A549 (cell line): Measurements from ENCODE around the gene IP6K3. TPM values are rescaled to one million over a fixed set of nuclear protein-coding genes. Genes with fewer than 3 reads are reported as not detected.

ENCODE experiments used
- ATAC-seq, 2 experiments: fragments of 200-7000 bp in 1 of 2; fragments of >200 bp in 1 of 2; cut with Nextera tagmentation in 1 of 2; cut with Tn5 transposase in 1 of 2; 3 replicates each; pipeline versions ENCODE4 v1.8.0 to v1.9.1; 2018 to 2020; ENCODE audit warnings: mild to moderate bottlenecking in 1 of 2, moderate library complexity in 1 of 2
- CTCF ChIA-PET: fragments of 300-600 bp; sonication (Branson Sonifier 250); formaldehyde crosslinking; extraction: SDS; loops from one replicate; lab custom pipeline; 2021; ENCODE audit warnings: antibody characterized with exemption, inconsistent platforms; lab: Yijun Ruan, JAX
- POLR2A ChIA-PET: fragments of 350-600 bp; formaldehyde crosslinking; extraction: SDS; loops from one replicate; lab custom pipeline; 2021; ENCODE audit warnings: antibody characterized with exemption, inconsistent platforms; lab: Yijun Ruan, JAX
- DNase-seq, 2 experiments: peaks; one replicate each; pipeline versions ENCODE4 v3.0.0 to v3.0.0-alpha.2; 2011 to 2016; ENCODE audit warnings: low read depth in 1 of 2, low spot score in 1 of 2
- FAIRE-seq: peaks from 2 replicates; lab custom pipeline; 2011; peaks lifted over from hg19 to GRCh38; lab: Jason Lieb, UNC
- H3K27ac ChIP-seq, 2 experiments: fragments of >200 bp; sonication (Bioruptor Twin); formaldehyde crosslinking; 3 replicates each; pipeline ENCODE4 v1.5.1; 2016 to 2017
- H3K4me1 ChIP-seq: fragments of >200 bp; sonication (Bioruptor Twin); formaldehyde crosslinking; 3 replicates; pipeline ENCODE4 v1.6.1; 2016
- H3K4me2 ChIP-seq: fragments of >200 bp; sonication (Bioruptor Twin); formaldehyde crosslinking; 3 replicates; pipeline ENCODE4 v1.6.1; 2016
- H3K4me3 ChIP-seq: fragments of >200 bp; sonication (Bioruptor Twin); formaldehyde crosslinking; 3 replicates; pipeline ENCODE4 v1.5.1; 2016
- H3K9me3 ChIP-seq: fragments of >200 bp; sonication (Bioruptor Twin); formaldehyde crosslinking; 3 replicates; pipeline ENCODE4 v1.6.1; 2016
- CBX2 ChIP-seq: fragments of 200-600 bp; sonication (generic); IDR thresholded peaks from 2 replicates; pipeline ENCODE4 v1.6.1; 2016; ENCODE audit warnings: low read depth, mild to moderate bottlenecking, borderline replicate concordance
- CEBPB ChIP-seq, 2 experiments: fragments of >200 bp in 1 of 2; sonication (Bioruptor Twin) in 1 of 2; formaldehyde crosslinking in 1 of 2; IDR thresholded peaks; 2 replicates each; pipeline ENCODE4 v1.6.1; 2012 to 2016
- CHD2 ChIP-seq: fragments of 150-350 bp; IDR thresholded peaks from 2 replicates; pipeline ENCODE4 v1.6.1; 2014; ENCODE audit warnings: low read length; ENCODE audit not compliant: partially characterized antibody
- CHD4 ChIP-seq: fragments of 200-600 bp; sonication (generic); IDR thresholded peaks from 2 replicates; pipeline ENCODE4 v1.6.1; 2016; ENCODE audit warnings: antibody characterized with exemption, mild to moderate bottlenecking, borderline replicate concordance
- FOSL2 ChIP-seq, 2 experiments: fragments of 450-650 bp in 1 of 2; fragments of >200 bp in 1 of 2; sonication (Bioruptor Twin) in 1 of 2; formaldehyde crosslinking; IDR thresholded peaks; 2 replicates each; pipeline versions ENCODE4 v1.5.0 to v1.6.1; 2016 to 2020; ENCODE audit warnings: mild to moderate bottlenecking in 1 of 2, moderate library complexity in 1 of 2
- FOXS1 ChIP-seq: fragments of 250-450 bp; sonication (Bioruptor Pico); IDR thresholded peaks from 2 replicates; pipeline ENCODE4 v1.5.0; 2020; ENCODE audit warnings: mild to moderate bottlenecking, moderate library complexity
- GATA3 ChIP-seq: IDR thresholded peaks from 2 replicates; pipeline ENCODE4 v1.6.1; 2012; ENCODE audit warnings: borderline replicate concordance
- HOXB13 ChIP-seq: fragments of 250-450 bp; sonication (Bioruptor Pico); IDR thresholded peaks from 2 replicates; pipeline ENCODE4 v1.5.0; 2020; ENCODE audit warnings: low read depth, mild to moderate bottlenecking, moderate library complexity
- JUN ChIP-seq, 2 experiments: fragments of >200 bp; sonication (Bioruptor Twin); formaldehyde crosslinking; IDR thresholded peaks; 2 replicates in 1 of 2; 3 replicates in 1 of 2; pipeline ENCODE4 v1.6.1; 2016 to 2017
- MAFK ChIP-seq: fragments of 450-650 bp; IDR thresholded peaks from 2 replicates; pipeline ENCODE4 v1.6.1; 2014; ENCODE audit not compliant: partially characterized antibody
- NPAS2 ChIP-seq: fragments of 250-450 bp; sonication (Bioruptor Pico); IDR thresholded peaks from 2 replicates; pipeline ENCODE4 v1.8.0; 2022; ENCODE audit warnings: mild to moderate bottlenecking, moderate library complexity, borderline replicate concordance
- POLR2A ChIP-seq: IDR thresholded peaks from 2 replicates; pipeline ENCODE4 v1.6.1; 2012; ENCODE audit warnings: mild to moderate bottlenecking, low read length
- RAD21 ChIP-seq, 2 experiments: fragments of >200 bp in 1 of 2; sonication (Bioruptor Twin) in 1 of 2; formaldehyde crosslinking in 1 of 2; IDR thresholded peaks in 1 of 2; conservative IDR thresholded peaks in 1 of 2; 2 replicates in 1 of 2; 3 replicates in 1 of 2; pipeline ENCODE4 v1.6.1; 2012 to 2018; ENCODE audit warnings: inconsistent platforms in 1 of 2
- RARB ChIP-seq: fragments of 250-450 bp; sonication (Bioruptor Pico); IDR thresholded peaks from 2 replicates; pipeline ENCODE4 v1.8.0; 2021; ENCODE audit warnings: mild to moderate bottlenecking, moderate library complexity
- RFX5 ChIP-seq: fragments of 450-650 bp; IDR thresholded peaks from 2 replicates; pipeline ENCODE4 v1.7.1; 2014; ENCODE audit warnings: antibody characterized with exemption, mild to moderate bottlenecking, moderate library complexity
- SMC3 ChIP-seq: fragments of >200 bp; sonication (Bioruptor Twin); formaldehyde crosslinking; IDR thresholded peaks from 3 replicates; pipeline ENCODE4 v1.6.1; 2018; ENCODE audit warnings: inconsistent platforms
- TFCP2L1 ChIP-seq: fragments of 250-450 bp; sonication (Bioruptor Pico); IDR thresholded peaks from 2 replicates; pipeline ENCODE4 v1.5.0; 2021; ENCODE audit warnings: mild to moderate bottlenecking
- ZFP36 ChIP-seq: fragments of 450-650 bp; IDR thresholded peaks from 2 replicates; pipeline ENCODE4 v1.6.1; 2014; ENCODE audit warnings: borderline replicate concordance; ENCODE audit not compliant: partially characterized antibody
- ZSCAN20 ChIP-seq: fragments of 250-450 bp; sonication (Bioruptor Pico); IDR thresholded peaks from 2 replicates; pipeline ENCODE4 v1.8.0; 2022; ENCODE audit warnings: mild to moderate bottlenecking, moderate library complexity
- WGBS: methylation state at CpG from one replicate; pipeline ENCODE4 v1.1.6; 2017; ENCODE audit errors: missing lambda C conversion rate; 5-methylcytosine and 5-hydroxymethylcytosine counted together
- polyA plus RNA-seq, 4 experiments: library from polyadenylated mRNA; depleted of rRNA in 3 of 4; stranded (reverse); fragments of >200 nt; fragmentation: RNase III in 1 of 4; extraction: RNeasy Plus Mini Kit Qiagen cat#74134 plus additional on column Dnase treatment in 1 of 4; gene quantifications; 2 replicates in 3 of 4; 3 replicates in 1 of 4; pipeline ENCODE4 v1.2.3, GENCODE V29; 2011 to 2017
- TF ChIP-seq, protein P1 (sequence below): fragments of >200 bp; sonication (Bioruptor Twin); formaldehyde crosslinking; IDR thresholded peaks from 2 replicates; pipeline ENCODE4 v1.6.1; 2016
- TF ChIP-seq, protein P2 (sequence below): fragments of >200 bp; sonication (Bioruptor Twin); formaldehyde crosslinking; IDR thresholded peaks from 3 replicates; pipeline ENCODE4 v1.5.1; 2016

IP6K3 gene
- polyA plus RNA-seq, 2 of the 4 experiments (the other 2 are of a cell fraction), result 0.03 to 0.12 TPM

DNA sequence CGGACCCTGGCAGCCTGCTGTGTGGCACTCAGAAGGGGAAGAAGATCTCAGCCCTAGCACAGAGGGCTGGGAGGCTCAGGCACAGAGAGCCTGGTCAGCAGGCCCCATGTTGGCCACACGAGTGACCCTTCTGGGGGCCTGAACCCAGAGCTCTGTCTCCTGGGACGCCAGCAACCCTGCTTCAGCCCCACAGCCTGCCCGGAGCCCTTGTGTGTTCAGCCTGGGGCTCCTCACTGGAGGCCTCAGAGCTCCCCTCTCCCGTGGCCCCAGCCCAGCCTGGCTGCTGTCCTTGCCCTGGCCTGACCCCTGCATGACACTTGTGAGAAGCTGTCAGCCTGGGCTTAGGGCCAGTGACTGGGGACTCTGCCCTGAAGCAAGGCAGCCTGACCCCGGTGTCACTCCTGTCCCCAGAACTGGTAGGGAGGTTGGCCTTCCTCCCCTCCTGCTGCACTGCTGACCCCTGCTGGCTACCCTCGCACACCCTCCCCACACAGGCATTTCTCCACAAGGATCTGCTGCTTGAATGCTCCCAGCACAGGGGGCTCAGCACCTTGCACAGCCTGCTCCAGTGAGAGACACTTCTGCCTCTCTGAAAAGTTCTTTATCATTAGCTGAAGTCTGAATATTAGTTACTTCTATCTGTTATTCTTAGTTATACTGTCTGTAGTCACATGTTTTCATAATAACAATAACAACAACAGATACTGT lies 15.4 kb upstream of the IP6K3 start:
- FAIRE-seq, result no peak
- Histone ChIP-seq H3K27ac (peak overlapping the region; percentile 63 to 65; a peak in 4 of 6 replicates), H3K4me3 (no peak overlapping the region), H3K9me3 (no peaks in the 10 kb centered on the region), H3K4me2 (no peak overlapping the region), H3K4me1 (peaks cover 27% of the 10 kb centered on the region)
- peak; percentile 40 to 59 for DNase-seq
- TF ChIP-seq HOXB13 (CRISPR knock-in tag) (no peak), NPAS2 (CRISPR knock-in tag) (no peak), CHD4 (no peak), POLR2A (no peak), SMC3 (peak; percentile 69), FOSL2 (IDR thresholded peaks at IDR 0.05) (no peak), FOSL2 (CRISPR knock-in tag; IDR thresholded peaks at IDR 0.05) (no peak), ZFP36 (peak; percentile 59), RAD21 (conservative IDR thresholded peaks at IDR 0.05 in 1 of 2, IDR thresholded peaks at IDR 0.05 in 1 of 2) (peak; percentile 69 to 77), RARB (CRISPR knock-in tag) (no peak)
- TF ChIP-seq, protein P1, sequence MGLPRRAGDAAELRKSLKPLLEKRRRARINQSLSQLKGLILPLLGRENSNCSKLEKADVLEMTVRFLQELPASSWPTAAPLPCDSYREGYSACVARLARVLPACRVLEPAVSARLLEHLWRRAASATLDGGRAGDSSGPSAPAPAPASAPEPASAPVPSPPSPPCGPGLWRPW, result no peak
- TF ChIP-seq, protein P2, sequence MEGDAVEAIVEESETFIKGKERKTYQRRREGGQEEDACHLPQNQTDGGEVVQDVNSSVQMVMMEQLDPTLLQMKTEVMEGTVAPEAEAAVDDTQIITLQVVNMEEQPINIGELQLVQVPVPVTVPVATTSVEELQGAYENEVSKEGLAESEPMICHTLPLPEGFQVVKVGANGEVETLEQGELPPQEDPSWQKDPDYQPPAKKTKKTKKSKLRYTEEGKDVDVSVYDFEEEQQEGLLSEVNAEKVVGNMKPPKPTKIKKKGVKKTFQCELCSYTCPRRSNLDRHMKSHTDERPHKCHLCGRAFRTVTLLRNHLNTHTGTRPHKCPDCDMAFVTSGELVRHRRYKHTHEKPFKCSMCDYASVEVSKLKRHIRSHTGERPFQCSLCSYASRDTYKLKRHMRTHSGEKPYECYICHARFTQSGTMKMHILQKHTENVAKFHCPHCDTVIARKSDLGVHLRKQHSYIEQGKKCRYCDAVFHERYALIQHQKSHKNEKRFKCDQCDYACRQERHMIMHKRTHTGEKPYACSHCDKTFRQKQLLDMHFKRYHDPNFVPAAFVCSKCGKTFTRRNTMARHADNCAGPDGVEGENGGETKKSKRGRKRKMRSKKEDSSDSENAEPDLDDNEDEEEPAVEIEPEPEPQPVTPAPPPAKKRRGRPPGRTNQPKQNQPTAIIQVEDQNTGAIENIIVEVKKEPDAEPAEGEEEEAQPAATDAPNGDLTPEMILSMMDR, result peak; percentile 64
- ChIA-PET CTCF (interaction anchor here (0.5 to 4.2 kb wide), 32 partner anchors 9 to 401 kb away, joined by 3 to 63 read pairs (median 5); partner anchors contain the start of genes IP6K3 and UQCC2), POLR2A (no interaction called here)
- ATAC-seq, result peak; percentile 86 to 93
- 22% methylated on average over 4 of the region's 7 CpGs for WGBS

DNA sequence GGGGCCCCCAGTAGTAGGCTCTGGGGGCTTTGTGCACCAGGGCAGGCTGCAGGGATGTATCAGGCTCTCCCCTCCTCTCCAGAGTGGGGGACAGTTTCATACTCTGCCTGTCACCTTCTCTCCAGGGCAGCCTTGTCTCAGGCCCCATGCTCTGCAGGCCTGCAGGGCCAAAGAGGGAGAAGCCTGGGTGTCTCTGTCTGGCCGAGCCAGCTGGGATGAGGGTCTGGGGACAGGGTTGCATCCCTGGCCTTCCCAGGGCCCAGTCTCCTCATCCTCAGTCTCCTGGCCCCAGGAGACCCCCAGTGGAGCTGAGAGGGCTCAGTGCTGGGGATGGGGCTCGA lies 14.8 kb upstream of the IP6K3 start:
- H3K9me3 ChIP-seq, result no peaks in the 10 kb centered on the region
- no peak for FAIRE-seq
- POLR2A ChIA-PET, result no interaction called here
- TF ChIP-seq NPAS2 (CRISPR knock-in tag), result no peak
- TF ChIP-seq, all 56 proteins: peak for 0
- no peak overlapping the region for H3K4me2 ChIP-seq
- peaks cover 27% of the 10 kb centered on the region for H3K4me1 ChIP-seq
- WGBS, result no CpG with 5 or more reads among the region's 2 CpGs
- CTCF ChIA-PET, result interaction anchor here (0.5 to 4.2 kb wide), 31 partner anchors 9 to 307 kb away, joined by 3 to 63 read pairs (median 5); partner anchors contain the start of genes IP6K3 and UQCC2
- ATAC-seq (peak; percentile 10 to 52; a peak in 3 of 6 replicates), DNase-seq (no peak)
- H3K4me3 ChIP-seq, result no peak overlapping the region
- peak overlapping the region; percentile 63 to 65; a peak in 4 of 6 replicates for H3K27ac ChIP-seq

DNA sequence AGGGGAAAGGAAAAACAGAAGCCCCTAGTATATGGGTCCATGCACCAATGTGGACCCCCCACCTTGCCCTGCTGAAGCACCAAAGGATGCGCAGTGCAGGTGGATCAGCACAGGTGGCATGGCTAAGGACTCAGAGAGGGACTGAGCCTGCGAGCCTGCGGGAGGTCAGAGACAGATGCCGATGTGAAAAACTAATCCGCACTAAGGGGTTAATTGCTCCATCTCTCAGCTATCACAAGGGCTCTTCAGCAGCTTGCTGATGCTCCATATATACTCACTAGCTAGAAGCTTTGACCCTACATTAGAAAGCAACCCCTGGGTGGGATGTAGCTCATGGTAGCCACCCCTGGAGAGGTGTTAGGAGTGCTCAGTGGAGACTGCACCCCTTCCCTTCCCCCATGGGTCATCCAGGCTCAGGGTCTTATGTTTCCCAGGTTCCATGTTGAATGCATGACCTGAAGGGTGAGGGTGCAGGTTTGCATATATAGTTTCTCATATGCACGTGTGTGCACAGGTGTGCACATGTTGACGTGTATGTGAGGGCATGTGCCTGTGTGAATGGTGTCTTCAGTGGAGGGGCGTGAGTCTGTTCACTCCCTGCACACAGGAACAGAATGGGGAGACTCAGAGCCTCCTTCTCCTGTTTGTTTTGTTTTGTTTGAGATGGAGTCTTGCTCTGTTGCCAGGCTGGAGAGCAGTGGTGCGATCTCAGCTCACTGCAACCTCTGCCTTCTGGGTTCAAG lies 13.4 kb upstream of the IP6K3 start:
- ChIA-PET CTCF (interaction anchor here (1.0 to 3.9 kb wide), 10 partner anchors 8 to 396 kb away, joined by 3 to 28 read pairs (median 6); partner anchors contain the start of gene UQCC2), POLR2A (no interaction called here)
- FAIRE-seq (no peak), DNase-seq (no peak), ATAC-seq (no peak)
- no peak overlapping the region for H3K4me3 ChIP-seq
- H3K9me3 ChIP-seq, result no peaks in the 10 kb centered on the region
- no peak for TF ChIP-seq RFX5
- no peak for TF ChIP-seq JUN (IDR thresholded peaks at IDR 0.05)
- H3K27ac ChIP-seq, result no peak overlapping the region; a peak in 1 of 6 replicates
- 90% methylated on average over 8 of the region's 9 CpGs for WGBS
- peaks cover 27% of the 10 kb centered on the region for H3K4me1 ChIP-seq
- no peak overlapping the region for H3K4me2 ChIP-seq

DNA sequence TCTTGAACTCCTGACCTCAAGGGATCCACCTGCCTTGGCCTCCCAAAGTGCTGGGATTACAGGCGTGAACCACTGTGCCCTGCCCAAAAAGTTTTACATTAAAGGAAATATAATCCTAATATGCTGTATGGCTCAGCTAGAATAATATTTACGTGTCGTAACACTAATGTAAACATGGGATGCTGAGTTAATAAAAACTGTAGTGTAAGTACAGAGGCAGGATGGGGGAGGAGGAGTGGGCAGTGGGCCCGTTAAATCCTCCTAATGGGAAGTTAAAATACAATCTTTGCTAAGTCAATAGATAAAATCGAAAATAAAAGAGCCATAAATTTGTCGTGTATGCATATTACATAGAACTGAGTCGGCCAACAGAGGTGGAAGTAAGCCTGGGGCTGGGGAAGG lies 12.1 kb upstream of the IP6K3 start:
- Histone ChIP-seq H3K27ac (no peak overlapping the region; a peak in 1 of 6 replicates), H3K4me2 (peak overlapping the region; percentile 16; the same call in 2 of the 3 replicates), H3K9me3 (no peaks in the 10 kb centered on the region), H3K4me1 (peaks cover 27% of the 10 kb centered on the region)
- FAIRE-seq (no peak), DNase-seq (no peak)
- POLR2A ChIA-PET, result no interaction called here
- 8% methylated on average over 7 of the region's 7 CpGs for WGBS
- TF ChIP-seq GATA3 (0 out of 2 replicates have a peak, but pooled peaks have one; percentile 19), CBX2 (no peak), TFCP2L1 (CRISPR knock-in tag) (no peak), CEBPB (IDR thresholded peaks at IDR 0.05) (no peak), FOXS1 (no peak), MAFK (peak; percentile 70), JUN (IDR thresholded peaks at IDR 0.05) (no peak), ZSCAN20 (CRISPR knock-in tag) (no peak), CHD2 (no peak)
- TF ChIP-seq, all 56 proteins: peak for 2
- ATAC-seq, result no peak
- CTCF ChIA-PET, result interaction anchor here (1.0 to 3.1 kb wide), 10 partner anchors 9 to 397 kb away, joined by 4 to 11 read pairs (median 6); partner anchors contain the start of gene UQCC2
- no peak overlapping the region for H3K4me3 ChIP-seq
